ENCODE results near the gene RASD2.
A peak's percentile ranks its signal among the peaks of the same experiment; 100 is the strongest.

The RASD2 gene

GRCh38 chr22:35541254-35541748, 670 bp downstream of the RASD2 start:
- no peak for DNase-seq (ENCODE audit: low read depth)

DNA sequence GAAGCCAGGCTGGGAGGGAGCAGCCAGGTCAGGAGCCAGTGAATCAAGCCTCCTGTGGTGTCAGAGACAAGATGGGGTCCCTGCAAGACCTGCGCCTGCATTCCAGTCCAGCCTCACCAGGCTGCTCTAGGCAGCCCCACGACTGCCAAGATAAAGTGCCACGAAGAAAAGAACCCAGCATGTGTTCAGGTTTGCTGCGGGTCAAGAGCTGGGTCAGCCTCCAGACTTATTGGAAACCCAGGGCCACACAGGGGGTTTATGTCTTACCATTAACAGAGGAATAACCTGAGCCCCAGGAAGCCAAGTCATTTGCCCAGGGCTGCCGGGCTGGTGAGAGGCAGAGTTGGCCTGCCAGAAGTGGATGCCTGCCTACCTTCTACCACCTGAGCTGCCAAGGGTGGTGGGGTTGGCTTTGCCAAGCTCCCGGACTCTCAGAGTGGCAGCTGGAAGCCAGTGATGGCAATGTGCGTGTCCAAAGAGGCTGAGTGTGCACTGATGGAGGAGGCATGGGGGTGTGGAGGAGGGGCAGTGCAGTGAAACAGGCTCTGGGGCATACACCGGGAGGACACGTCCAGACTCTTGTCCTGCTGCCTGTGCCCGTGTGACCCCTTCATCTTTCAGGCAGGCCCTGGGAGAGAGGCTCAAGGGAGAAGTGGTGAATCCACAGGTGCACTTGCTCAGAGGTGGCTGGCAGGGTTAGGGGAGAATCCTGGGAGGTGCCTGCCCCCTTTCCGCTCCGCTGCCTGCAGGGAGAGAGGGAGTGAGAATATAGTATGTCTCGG, 1.7 kb downstream of the RASD2 start:
- no peak for DNase-seq (ENCODE audit: low read depth)

- DNase-seq (ENCODE audit: low read depth) = no peak
Measured at GRCh38 chr22:35542939-35543516, 2.4 kb downstream of the RASD2 start.

DNA sequence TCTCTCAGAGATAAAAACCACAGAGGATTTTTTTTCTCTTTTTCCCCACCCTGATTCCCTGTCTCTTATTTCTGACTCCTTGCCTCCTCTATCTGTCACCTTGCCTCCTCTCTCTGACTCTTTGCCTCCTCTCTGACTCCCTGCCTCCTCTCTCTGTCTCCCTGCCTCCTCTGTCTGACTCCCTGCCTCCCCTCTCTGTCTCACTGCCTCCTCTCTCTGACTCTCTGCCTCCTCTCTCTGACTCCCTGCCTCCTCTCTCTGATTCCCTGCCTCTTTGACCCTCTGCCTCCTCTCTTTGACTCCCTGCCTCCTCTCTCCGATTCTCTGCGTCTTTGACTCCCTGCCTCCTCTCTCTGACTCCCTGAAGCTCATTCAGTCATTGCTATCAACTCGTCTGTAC, 3.1 kb downstream of the RASD2 start:
- DNase-seq (ENCODE audit: low read depth) = no peak

DNA sequence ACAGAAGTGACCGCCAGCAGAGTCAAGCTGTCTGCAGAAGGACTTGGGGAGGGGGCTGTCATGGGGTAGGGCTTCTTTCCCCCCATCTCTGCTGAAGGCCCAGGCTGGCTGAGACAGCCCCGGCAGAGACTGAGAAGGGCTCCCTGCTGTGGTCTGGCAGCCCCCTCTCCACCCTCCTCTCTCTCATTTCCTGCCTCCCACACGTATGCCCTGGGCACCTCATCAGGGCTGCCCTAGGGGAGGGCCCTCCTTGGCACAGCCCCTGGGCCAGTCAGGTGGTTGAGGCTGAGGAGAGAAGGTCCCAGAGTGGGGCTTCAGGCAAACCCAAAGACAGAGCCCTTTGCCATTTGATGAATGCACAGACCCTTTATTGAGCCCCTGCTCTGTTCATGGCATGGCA, 3.6 kb downstream of the RASD2 start:
- no peak for DNase-seq (ENCODE audit: low read depth)

- no peak for DNase-seq (ENCODE audit: low read depth)
Measured at GRCh38 chr22:35544827-35545226, 4.2 kb downstream of the RASD2 start.

DNA sequence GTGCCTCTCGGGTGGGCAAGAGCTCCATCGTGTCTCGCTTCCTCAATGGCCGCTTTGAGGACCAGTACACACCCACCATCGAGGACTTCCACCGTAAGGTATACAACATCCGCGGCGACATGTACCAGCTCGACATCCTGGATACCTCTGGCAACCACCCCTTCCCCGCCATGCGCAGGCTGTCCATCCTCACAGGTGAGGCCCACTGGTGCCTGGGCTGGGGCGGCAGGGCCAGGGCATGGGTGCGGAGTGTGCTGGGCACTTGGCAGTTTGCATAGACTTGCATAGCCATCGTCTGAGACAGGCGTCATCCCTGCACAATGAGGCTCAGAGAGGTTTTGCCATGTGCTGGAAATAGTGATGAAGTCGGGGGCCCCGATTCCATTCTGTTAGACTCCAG, 6.3 kb downstream of the RASD2 start:
- no peak for DNase-seq (ENCODE audit: low read depth)

- no peak for DNase-seq (ENCODE audit: low read depth)
Measured at GRCh38 chr22:35547987-35548721, 7.5 kb downstream of the RASD2 start.

DNA sequence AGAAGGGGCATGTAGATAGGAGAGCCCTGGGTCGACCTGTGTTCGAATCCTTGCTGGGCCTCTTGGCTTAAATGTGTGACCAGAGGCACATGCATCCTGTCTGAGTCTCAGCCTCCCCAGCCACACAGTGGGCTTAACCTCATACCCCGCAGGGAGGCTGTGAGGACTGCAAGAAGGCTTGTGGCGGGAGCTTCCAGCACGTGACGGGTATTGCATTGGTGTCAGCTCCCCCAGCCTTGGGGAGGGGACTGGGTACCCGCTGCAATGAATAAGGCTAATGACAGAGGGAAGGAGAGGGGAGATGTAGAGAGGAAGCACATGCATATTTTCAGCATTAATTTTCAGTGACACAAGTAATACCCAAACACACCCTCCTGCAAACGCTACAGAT, 8.1 kb downstream of the RASD2 start:
- no peak for DNase-seq (ENCODE audit: low read depth)

- no peak for DNase-seq (ENCODE audit: low read depth)
Measured at GRCh38 chr22:35549328-35549727, 8.7 kb downstream of the RASD2 start.

DNA sequence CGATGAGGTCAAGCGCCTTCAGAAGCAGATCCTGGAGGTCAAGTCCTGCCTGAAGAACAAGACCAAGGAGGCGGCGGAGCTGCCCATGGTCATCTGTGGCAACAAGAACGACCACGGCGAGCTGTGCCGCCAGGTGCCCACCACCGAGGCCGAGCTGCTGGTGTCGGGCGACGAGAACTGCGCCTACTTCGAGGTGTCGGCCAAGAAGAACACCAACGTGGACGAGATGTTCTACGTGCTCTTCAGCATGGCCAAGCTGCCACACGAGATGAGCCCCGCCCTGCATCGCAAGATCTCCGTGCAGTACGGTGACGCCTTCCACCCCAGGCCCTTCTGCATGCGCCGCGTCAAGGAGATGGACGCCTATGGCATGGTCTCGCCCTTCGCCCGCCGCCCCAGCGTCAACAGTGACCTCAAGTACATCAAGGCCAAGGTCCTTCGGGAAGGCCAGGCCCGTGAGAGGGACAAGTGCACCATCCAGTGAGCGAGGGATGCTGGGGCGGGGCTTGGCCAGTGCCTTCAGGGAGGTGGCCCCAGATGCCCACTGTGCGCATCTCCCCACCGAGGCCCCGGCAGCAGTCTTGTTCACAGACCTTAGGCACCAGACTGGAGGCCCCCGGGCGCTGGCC, 11.0 kb downstream of the RASD2 start:
- DNase-seq (ENCODE audit: low read depth) = no peak

- peak; percentile 70 for DNase-seq (ENCODE audit: low read depth)
Measured at GRCh38 chr22:35552196-35552842, 11.7 kb downstream of the RASD2 start.

- no peak for DNase-seq (ENCODE audit: low read depth)
Measured at GRCh38 chr22:35552846-35553245, 12.2 kb downstream of the RASD2 start.

- no peak for DNase-seq (ENCODE audit: low read depth)
Measured at GRCh38 chr22:35553341-35553740, 12.7 kb downstream of the RASD2 start.

DNA sequence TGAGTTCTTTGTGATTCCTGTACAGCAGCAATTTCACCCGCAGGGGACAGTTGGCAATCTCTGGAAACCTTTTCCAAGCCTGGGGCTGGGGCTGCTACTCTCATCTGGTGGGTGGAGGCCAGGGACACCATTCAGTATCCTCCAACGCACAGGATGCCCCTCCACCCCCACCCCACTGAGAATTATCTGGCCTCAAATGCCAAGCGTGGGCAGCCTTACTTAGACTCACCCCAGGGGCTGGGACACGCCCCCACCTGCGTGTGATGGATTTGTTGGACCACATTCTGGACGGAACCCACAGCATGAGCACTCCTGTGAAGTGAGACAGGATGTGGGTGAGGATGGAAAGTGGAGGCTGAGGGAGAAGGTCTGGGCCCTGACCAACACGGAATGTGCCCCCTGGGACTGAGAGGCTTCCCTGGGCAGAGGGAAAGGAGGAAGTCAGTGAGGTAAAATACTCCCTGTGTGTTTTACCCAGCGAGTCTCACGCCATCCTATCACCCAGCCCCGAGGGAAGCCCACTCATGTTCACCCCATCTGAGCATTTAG, 13.7 kb downstream of the RASD2 start:
- DNase-seq (ENCODE audit: low read depth) = no peak

- DNase-seq (ENCODE audit: low read depth) = no peak
Measured at GRCh38 chr22:35555483-35555890, 14.9 kb downstream of the RASD2 start.

- DNase-seq (ENCODE audit: low read depth) = no peak
Measured at GRCh38 chr22:35555946-35556547, 15.4 kb downstream of the RASD2 start.

- DNase-seq (ENCODE audit: low read depth) = no peak
Measured at GRCh38 chr22:35556666-35557065, 16.0 kb downstream of the RASD2 start.

DNA sequence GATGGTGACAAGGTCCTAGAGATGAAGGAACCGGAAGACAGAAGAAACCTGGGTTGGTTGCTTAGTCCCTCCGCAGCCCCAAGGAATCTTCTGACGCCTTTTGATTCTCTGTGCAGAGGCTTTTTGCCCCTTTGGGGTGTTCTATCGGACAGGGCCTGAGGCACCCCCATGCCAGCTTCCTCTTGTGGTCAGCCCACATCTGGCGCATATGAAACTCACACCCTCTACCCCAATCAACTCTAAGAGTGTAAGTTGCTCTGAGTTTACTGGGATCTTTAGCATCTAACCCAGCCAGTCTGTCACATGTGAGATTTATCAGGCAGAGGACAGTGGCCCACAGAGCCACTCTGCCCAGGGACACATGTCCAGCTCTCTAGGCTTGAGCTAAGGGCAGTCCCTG, 17.4 kb downstream of the RASD2 start:
- DNase-seq (ENCODE audit: low read depth) = no peak

DNA sequence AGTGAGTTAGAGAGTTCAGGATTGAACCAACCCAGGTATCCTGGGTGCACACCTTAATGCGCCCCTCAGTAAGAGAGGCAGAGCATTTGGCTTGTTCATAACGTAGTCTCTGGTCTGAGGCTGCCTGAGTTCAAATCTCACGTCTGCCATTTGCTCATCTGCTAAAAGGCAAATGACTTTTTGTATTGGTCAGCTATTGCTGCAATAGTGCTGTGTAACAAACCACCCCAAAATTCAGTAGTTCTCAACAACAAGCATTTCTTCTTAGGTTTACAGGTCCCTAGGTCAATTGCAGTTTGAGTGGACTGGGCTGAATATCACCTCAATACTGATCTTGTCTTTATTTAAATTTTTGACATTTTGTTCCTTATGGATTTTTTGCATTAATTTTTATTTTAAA, 18.1 kb downstream of the RASD2 start:
- no peak for DNase-seq (ENCODE audit: low read depth)

- no peak for DNase-seq (ENCODE audit: low read depth)
Measured at GRCh38 chr22:35559354-35560005, 18.8 kb downstream of the RASD2 start.
